Colonic mucosa (tissue), 4 donors: ENCODE results near the gene MPHOSPH10. TPM values are rescaled to one million over a fixed set of nuclear protein-coding genes. Genes with fewer than 3 reads are reported as not detected.
A peak's percentile ranks its signal among the peaks of the same experiment; 100 is the strongest.
"Not testable (repeated sequence)": the region's sequence is repeated elsewhere in the genome, so short reads cannot be mapped to it uniquely, and the experiment has no call there.

ENCODE experiments used
- DNase-seq: peaks from one replicate; pipeline ENCODE4 v3.0.0-alpha.2; 2020
- H3K27ac ChIP-seq: fragments of 200-600 bp; one replicate; pipeline ENCODE4 v1.8.0; 2021
- H3K27me3 ChIP-seq: fragments of 200-600 bp; one replicate; pipeline ENCODE4 v1.8.0; 2021
- H3K36me3 ChIP-seq: fragments of 200-600 bp; one replicate; pipeline ENCODE4 v1.8.0; 2021
- H3K4me1 ChIP-seq: fragments of 200-600 bp; one replicate; pipeline ENCODE4 v1.8.0; 2021; ENCODE audit warnings: mild to moderate bottlenecking
- H3K4me3 ChIP-seq: fragments of 200-600 bp; one replicate; pipeline ENCODE4 v1.8.0; 2021
- H3K9ac ChIP-seq, 2 donors: one replicate each; pipeline ENCODE4 v1.7.0; 2013; ENCODE audit warnings: control low read depth in 2 of 2, low read depth in 2 of 2, low read length in 2 of 2
- H3K9me3 ChIP-seq: fragments of 200-600 bp; one replicate; pipeline ENCODE4 v1.8.0; 2021
- intact Hi-C: fragments of 100-400 bp; cut with DNase I; formaldehyde crosslinking; loops from one replicate; pipeline ENCODE4 v1.14.1; 2022
- total RNA-seq, 2 donors: library from RNA; stranded (reverse); fragmentation: NEBNext Ultra II Directional in 1 of 2; extraction: Animal tissue kit (Norgen Biotek cat#: 25700) in 1 of 2; gene quantifications; one replicate each; pipeline ENCODE4 v1.2.1, GENCODE V29; 2021
- TF ChIP-seq, protein P1 (sequence below): fragments of 200-600 bp; IDR thresholded peaks from one replicate; pipeline ENCODE4 v1.8.0; 2022; ENCODE audit warnings: antibody characterized with exemption, mild to moderate bottlenecking
- donor health status: healthy.
- donor health status: DM: no; HTN: no; CAD: no.
- donor health status: DM: no; HTN: no; CAD: no.

Gene MPHOSPH10
- total RNA-seq, 2 donors from 2014 or later: 18.7 to 26.4 TPM

DNA sequence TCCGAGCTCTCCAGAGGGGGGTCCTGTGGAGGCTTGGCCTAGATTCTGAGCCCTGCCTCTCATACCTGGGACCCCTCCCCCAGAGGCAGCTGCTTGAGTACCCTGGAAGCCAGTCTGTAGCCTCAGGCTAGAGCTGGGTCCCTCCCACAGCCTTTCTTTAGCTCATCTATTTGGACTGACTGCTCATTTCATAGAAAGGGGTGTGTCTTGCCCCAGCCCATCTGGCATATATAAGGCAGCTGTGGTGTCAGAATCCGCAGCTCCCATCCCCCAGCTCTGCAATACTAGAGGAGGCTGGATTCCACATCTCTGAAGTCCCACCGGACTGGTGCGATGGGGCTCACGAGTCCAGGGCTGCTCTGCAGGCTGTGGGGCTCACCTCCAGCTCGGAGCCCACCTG, 26.1 kb downstream of the MPHOSPH10 start:
- H3K9ac ChIP-seq: no peak overlapping the region
- H3K9me3 ChIP-seq: no peaks in the 10 kb centered on the region
- intact Hi-C loops: no loop called here
- H3K4me3 ChIP-seq: no peak overlapping the region
- H3K27me3 ChIP-seq: no peaks in the 10 kb centered on the region
- TF ChIP-seq, protein P1, sequence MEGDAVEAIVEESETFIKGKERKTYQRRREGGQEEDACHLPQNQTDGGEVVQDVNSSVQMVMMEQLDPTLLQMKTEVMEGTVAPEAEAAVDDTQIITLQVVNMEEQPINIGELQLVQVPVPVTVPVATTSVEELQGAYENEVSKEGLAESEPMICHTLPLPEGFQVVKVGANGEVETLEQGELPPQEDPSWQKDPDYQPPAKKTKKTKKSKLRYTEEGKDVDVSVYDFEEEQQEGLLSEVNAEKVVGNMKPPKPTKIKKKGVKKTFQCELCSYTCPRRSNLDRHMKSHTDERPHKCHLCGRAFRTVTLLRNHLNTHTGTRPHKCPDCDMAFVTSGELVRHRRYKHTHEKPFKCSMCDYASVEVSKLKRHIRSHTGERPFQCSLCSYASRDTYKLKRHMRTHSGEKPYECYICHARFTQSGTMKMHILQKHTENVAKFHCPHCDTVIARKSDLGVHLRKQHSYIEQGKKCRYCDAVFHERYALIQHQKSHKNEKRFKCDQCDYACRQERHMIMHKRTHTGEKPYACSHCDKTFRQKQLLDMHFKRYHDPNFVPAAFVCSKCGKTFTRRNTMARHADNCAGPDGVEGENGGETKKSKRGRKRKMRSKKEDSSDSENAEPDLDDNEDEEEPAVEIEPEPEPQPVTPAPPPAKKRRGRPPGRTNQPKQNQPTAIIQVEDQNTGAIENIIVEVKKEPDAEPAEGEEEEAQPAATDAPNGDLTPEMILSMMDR: no peak
- H3K27ac ChIP-seq: no peak overlapping the region
- no peak for DNase-seq
- H3K36me3 ChIP-seq: no peaks in the 10 kb centered on the region
- no peaks in the 10 kb centered on the region for H3K4me1 ChIP-seq

DNA sequence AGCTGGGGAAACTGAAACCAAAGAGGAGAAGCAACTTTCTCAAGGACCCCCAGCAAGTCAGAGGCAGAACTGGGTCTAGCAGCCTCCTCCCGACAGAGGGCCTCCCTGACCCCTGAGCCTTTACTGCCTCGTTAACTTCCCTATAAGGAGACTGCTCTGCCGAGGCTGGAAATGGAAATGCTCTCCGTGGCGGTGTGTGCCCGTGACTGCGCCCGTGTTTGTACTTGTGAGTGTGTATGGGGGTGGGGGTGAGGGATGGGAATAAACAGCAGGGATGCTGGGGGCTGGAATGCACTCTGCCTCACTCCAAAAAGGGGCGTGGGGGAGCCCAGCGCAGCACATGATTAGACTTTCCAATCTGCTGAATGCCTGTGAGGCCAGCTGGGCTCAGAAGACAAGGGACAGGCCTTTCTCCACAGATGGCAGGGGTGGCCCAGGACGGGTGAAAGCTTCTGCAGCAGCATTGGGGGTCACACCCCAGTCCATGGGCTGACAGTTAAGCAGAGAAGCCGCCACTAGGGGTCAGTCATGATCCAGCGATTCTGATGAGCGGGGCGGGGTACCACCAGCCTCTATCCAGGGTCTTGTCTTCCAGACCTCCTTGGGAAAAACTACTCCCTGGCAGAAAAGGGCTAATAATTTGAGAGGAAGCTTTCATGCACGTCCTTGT, 26.8 kb downstream of the MPHOSPH10 start:
- peak; percentile 56 for DNase-seq
- Histone ChIP-seq H3K27me3 (no peaks in the 10 kb centered on the region), H3K4me1 (no peaks in the 10 kb centered on the region), H3K36me3 (no peaks in the 10 kb centered on the region), H3K27ac (no peak overlapping the region), H3K9me3 (no peaks in the 10 kb centered on the region), H3K9ac (peak overlapping the region in 1 of 2 donors; percentile 3), H3K4me3 (no peak overlapping the region)
- intact Hi-C loops: no loop called here
- TF ChIP-seq, protein P1: peak; percentile 45

DNA sequence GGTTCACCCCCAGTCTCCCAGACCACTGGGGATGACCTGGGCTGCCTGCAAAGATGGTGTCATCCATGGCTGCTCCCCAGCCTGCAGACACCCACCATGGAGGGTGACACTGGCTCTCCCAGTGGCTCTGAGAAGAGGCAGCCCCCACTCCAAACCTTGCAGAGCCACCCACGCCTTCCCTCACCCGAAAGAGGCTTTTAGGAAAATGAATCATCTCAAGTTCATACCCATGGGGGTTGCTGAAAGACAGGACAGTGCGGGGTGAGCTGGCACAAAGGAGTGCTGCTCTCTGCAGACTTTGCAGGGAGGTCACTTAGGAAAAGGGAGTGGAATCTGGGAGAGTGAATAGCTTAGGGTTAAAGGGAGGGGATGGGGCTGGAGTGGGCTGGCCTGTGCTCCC, 36.4 kb downstream of the MPHOSPH10 start:
- H3K4me1 ChIP-seq: no peaks in the 10 kb centered on the region
- H3K36me3 ChIP-seq: no peaks in the 10 kb centered on the region
- H3K27ac ChIP-seq: no peak overlapping the region
- no peak overlapping the region for H3K9ac ChIP-seq
- no peaks in the 10 kb centered on the region for H3K9me3 ChIP-seq
- DNase-seq: no peak
- TF ChIP-seq, protein P1: no peak
- intact Hi-C loops: no loop called here
- no peak overlapping the region for H3K4me3 ChIP-seq
- H3K27me3 ChIP-seq: no peaks in the 10 kb centered on the region

DNA sequence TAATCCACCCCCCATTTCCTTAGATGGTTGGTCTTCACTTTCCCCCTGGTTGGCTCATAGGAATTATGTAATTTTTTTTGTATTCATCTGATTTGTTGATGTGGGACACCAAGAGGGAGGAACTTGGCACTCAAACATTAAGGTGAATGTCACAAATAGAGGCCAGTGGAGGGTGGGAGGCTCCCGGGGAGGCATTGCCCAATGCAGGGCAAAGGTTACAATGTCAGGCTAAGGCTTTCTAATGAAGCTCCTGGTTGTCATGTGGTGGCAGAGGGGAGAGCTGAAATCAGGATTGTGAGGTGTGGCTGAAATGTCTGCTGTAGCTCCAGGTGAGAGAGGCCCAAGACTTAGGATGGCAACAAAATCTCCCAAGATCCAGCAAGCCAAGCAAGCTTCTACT, 42.7 kb downstream of the MPHOSPH10 start:
- Histone ChIP-seq H3K9me3 (no peaks in the 10 kb centered on the region), H3K27me3 (no peaks in the 10 kb centered on the region), H3K4me3 (no peak overlapping the region), H3K36me3 (no peaks in the 10 kb centered on the region), H3K4me1 (no peaks in the 10 kb centered on the region), H3K9ac (no peak overlapping the region), H3K27ac (no peak overlapping the region)
- no peak for DNase-seq
- intact Hi-C loops: no loop called here
- TF ChIP-seq, protein P1: no peak

DNA sequence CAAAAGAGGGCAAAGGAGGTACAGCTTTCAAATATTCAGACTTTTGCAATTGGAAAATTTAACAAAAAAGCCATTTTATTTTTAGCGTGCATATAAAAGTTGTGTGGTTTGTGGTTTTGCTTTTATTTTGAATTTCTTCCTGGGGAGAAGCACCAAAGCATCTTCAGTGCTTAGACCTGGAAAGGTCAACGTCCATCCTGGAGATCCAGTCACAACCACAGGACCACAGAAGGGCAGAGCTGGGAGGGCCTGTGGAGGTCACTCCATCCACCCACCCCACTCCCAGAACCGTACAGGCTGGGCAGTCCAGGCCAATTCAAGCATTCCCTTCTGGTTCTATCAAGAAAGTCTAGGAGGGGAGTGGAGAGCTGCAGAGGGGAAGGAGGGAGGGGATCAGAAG, 43.8 kb downstream of the MPHOSPH10 start:
- no peak for DNase-seq
- Histone ChIP-seq H3K36me3 (no peaks in the 10 kb centered on the region), H3K9ac (no peak overlapping the region), H3K27me3 (no peaks in the 10 kb centered on the region), H3K27ac (no peak overlapping the region), H3K9me3 (no peaks in the 10 kb centered on the region), H3K4me3 (no peak overlapping the region), H3K4me1 (no peaks in the 10 kb centered on the region)
- TF ChIP-seq, protein P1: no peak
- intact Hi-C loops: no loop called here

DNA sequence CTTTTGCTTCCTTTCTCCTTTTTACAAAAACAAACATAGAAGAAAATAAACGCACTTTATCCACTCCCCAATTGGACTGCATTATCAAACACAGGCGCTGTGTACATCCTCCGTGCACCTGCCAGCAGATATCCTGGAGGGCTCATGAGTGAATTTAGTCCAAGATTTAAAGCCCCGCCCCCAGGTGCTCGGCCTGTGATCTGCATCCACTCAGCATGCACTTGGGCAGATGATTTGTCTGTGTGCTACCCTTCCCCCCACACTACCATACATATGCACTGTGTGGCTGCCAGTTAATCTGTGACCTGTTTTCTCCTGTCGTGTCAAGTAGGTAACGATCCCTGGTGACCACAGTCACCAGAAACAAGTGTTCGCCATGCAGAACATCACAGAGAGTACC, 48.4 kb downstream of the MPHOSPH10 start:
- H3K27me3 ChIP-seq, H3K9ac ChIP-seq, H3K27ac ChIP-seq, DNase-seq, intact Hi-C loops, H3K4me1 ChIP-seq, H3K36me3 ChIP-seq, H3K9me3 ChIP-seq, H3K4me3 ChIP-seq: not testable (repeated sequence)
